NCI-H1092 (cell line): ENCODE results near the gene C1QL1.

Experiments
- DNase-seq: peaks from one replicate; lab custom pipeline; 2025; lab: John Stamatoyannopoulos, UW

The C1QL1 gene

GRCh38 chr17:44914148-44914547 lies 54.0 kb downstream of the C1QL1 start:
- DNase-seq, result no peak

- no peak for DNase-seq
Observed at GRCh38 chr17:44913676-44914075, 54.4 kb downstream of the C1QL1 start.

GRCh38 chr17:44912763-44913544 lies 55.1 kb downstream of the C1QL1 start:
- DNase-seq, result no peak

GRCh38 chr17:44911133-44912001 lies 56.7 kb downstream of the C1QL1 start:
- DNase-seq, result peak; percentile 15

- DNase-seq, result no peak
Observed at GRCh38 chr17:44910231-44911106, 57.6 kb downstream of the C1QL1 start.
